Measurements from ENCODE around the gene NPR2. TPM values are rescaled to one million over a fixed set of nuclear protein-coding genes. Genes with fewer than 3 reads are reported as not detected.

The NPR2 gene
- total and polyA plus RNA-seq, 2 of the 13 experiments (the other 11 are each of a cell fraction or from before 2014, with no cell fraction given): 7.4 to 9.4 TPM

DNA sequence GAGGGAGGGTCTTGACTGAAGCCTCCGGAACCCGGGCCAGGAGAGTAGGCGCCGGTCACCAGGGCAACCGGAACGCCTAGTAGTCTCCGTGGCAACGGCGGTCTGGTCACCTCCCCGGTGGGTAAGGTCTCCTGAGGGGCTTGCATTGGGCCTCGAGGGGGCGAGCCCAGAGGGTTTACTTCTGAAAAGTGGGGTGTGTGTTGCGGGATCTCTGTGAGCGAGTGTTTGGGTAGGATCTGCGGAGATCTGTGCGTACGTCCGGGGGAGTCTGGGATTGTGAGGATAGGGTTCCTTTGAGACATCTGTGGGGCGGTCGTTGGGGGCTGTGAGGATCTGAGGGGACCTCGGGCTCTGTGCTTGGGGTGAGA is 37.3 kb downstream of the NPR2 start, which contains the start of gene FAM221B (continued):
- TF ChIP-seq ELF4 (CRISPR knock-in tag; IDR thresholded peaks at IDR 0.05; ENCODE audit: borderline replicate concordance) (no peak), BORCS8-MEF2B (CRISPR knock-in tag; IDR thresholded peaks at IDR 0.05) (0 out of 2 replicates have a peak, but pooled peaks have one; percentile 37), LCORL (IDR thresholded peaks at IDR 0.05) (no peak), LCORL (CRISPR knock-in tag; IDR thresholded peaks at IDR 0.05) (0 out of 2 replicates have a peak, but pooled peaks have one; percentile 23), FOXC1 (CRISPR knock-in tag; IDR thresholded peaks at IDR 0.05; ENCODE audit: borderline replicate concordance) (0 out of 2 replicates have a peak, but pooled peaks have one; percentile 21), RFX1 (IDR thresholded peaks at IDR 0.05) (peak; percentile 79), ZSCAN12 (CRISPR knock-in tag; IDR thresholded peaks at IDR 0.05) (no peak), CENPX (CRISPR knock-in tag; IDR thresholded peaks at IDR 0.05) (no peak), U2AF2 (IDR thresholded peaks at IDR 0.05; ENCODE audit: low read depth, low read length) (peak; percentile 71; the same call in 1 of the 2 replicates), ZMYM4 (CRISPR knock-in tag; IDR thresholded peaks at IDR 0.05) (peak; percentile 10; the same call in 1 of the 2 replicates), ZNF563 (CRISPR knock-in tag; IDR thresholded peaks at IDR 0.05) (no peak), POLR2AphosphoS5 (IDR thresholded peaks at IDR 0.05; ENCODE audit: low read depth, low read length) (peak; percentile 30; the same call in 1 of the 2 replicates), HDAC6 (IDR thresholded peaks at IDR 0.05; ENCODE audit: low read depth, low read length) (no peak), NR2F2 (IDR thresholded peaks at IDR 0.05; ENCODE audit: borderline replicate concordance, low read depth) (no peak), KDM5B (CRISPR knock-in tag; IDR thresholded peaks at IDR 0.05; ENCODE audit: borderline replicate concordance) (0 out of 2 replicates have a peak, but pooled peaks have one; percentile 19), ZFP90 (CRISPR knock-in tag; IDR thresholded peaks at IDR 0.05; ENCODE audit: borderline replicate concordance) (no peak)
- TF ChIP-seq, protein P1, sequence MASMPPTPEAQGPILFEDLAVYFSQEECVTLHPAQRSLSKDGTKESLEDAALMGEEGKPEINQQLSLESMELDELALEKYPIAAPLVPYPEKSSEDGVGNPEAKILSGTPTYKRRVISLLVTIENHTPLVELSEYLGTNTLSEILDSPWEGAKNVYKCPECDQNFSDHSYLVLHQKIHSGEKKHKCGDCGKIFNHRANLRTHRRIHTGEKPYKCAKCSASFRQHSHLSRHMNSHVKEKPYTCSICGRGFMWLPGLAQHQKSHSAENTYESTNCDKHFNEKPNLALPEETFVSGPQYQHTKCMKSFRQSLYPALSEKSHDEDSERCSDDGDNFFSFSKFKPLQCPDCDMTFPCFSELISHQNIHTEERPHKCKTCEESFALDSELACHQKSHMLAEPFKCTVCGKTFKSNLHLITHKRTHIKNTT (CRISPR knock-in tag; IDR thresholded peaks at IDR 0.05): no peak
- TF ChIP-seq, protein P2, sequence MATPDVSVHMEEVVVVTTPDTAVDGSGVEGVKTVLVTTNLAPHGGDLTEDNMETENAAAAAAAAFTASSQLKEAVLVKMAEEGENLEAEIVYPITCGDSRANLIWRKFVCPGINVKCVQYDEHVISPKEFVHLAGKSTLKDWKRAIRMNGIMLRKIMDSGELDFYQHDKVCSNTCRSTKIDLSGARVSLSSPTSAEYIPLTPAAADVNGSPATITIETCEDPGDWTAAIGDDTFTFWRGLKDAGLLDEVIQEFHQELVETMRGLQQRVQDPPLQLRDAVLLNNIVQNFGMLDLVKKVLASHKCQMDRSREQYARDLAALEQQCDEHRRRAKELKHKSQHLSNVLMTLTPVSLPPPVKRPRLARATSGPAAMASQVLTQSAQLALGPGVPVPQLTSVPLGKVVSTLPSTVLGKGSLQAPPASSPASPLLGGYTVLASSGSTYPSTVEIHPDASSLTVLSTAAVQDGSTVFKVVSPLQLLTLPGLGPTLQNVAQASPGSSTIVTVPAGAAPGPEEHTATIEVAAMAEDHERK (CRISPR knock-in tag; IDR thresholded peaks at IDR 0.05; ENCODE audit: low read depth): no peak
- TF ChIP-seq, protein P3, sequence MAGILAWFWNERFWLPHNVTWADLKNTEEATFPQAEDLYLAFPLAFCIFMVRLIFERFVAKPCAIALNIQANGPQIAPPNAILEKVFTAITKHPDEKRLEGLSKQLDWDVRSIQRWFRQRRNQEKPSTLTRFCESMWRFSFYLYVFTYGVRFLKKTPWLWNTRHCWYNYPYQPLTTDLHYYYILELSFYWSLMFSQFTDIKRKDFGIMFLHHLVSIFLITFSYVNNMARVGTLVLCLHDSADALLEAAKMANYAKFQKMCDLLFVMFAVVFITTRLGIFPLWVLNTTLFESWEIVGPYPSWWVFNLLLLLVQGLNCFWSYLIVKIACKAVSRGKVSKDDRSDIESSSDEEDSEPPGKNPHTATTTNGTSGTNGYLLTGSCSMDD (CRISPR knock-in tag; IDR thresholded peaks at IDR 0.05): no peak
- TF ChIP-seq, protein P4, sequence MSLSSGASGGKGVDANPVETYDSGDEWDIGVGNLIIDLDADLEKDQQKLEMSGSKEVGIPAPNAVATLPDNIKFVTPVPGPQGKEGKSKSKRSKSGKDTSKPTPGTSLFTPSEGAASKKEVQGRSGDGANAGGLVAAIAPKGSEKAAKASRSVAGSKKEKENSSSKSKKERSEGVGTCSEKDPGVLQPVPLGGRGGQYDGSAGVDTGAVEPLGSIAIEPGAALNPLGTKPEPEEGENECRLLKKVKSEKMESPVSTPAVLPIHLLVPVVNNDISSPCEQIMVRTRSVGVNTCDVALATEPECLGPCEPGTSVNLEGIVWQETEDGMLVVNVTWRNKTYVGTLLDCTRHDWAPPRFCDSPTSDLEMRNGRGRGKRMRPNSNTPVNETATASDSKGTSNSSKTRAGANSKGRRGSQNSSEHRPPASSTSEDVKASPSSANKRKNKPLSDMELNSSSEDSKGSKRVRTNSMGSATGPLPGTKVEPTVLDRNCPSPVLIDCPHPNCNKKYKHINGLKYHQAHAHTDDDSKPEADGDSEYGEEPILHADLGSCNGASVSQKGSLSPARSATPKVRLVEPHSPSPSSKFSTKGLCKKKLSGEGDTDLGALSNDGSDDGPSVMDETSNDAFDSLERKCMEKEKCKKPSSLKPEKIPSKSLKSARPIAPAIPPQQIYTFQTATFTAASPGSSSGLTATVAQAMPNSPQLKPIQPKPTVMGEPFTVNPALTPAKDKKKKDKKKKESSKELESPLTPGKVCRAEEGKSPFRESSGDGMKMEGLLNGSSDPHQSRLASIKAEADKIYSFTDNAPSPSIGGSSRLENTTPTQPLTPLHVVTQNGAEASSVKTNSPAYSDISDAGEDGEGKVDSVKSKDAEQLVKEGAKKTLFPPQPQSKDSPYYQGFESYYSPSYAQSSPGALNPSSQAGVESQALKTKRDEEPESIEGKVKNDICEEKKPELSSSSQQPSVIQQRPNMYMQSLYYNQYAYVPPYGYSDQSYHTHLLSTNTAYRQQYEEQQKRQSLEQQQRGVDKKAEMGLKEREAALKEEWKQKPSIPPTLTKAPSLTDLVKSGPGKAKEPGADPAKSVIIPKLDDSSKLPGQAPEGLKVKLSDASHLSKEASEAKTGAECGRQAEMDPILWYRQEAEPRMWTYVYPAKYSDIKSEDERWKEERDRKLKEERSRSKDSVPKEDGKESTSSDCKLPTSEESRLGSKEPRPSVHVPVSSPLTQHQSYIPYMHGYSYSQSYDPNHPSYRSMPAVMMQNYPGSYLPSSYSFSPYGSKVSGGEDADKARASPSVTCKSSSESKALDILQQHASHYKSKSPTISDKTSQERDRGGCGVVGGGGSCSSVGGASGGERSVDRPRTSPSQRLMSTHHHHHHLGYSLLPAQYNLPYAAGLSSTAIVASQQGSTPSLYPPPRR (CRISPR knock-in tag; IDR thresholded peaks at IDR 0.05; ENCODE audit: borderline replicate concordance): no peak
